NB4 (cell line): Measurements from ENCODE around the gene PHYHIPL.

ENCODE experiments used
- POLR2A ChIP-seq: IDR thresholded peaks from 2 replicates; pipeline ENCODE4 v1.6.1; 2011; ENCODE audit warnings: mild to moderate bottlenecking; ENCODE audit not compliant: insufficient read length; ENCODE audit errors: extremely low read depth
- TF ChIP-seq, protein P1 (sequence below): IDR thresholded peaks from one replicate; pipeline ENCODE4 v1.5.1; 2012; ENCODE audit warnings: low read depth, low read length

DNA sequence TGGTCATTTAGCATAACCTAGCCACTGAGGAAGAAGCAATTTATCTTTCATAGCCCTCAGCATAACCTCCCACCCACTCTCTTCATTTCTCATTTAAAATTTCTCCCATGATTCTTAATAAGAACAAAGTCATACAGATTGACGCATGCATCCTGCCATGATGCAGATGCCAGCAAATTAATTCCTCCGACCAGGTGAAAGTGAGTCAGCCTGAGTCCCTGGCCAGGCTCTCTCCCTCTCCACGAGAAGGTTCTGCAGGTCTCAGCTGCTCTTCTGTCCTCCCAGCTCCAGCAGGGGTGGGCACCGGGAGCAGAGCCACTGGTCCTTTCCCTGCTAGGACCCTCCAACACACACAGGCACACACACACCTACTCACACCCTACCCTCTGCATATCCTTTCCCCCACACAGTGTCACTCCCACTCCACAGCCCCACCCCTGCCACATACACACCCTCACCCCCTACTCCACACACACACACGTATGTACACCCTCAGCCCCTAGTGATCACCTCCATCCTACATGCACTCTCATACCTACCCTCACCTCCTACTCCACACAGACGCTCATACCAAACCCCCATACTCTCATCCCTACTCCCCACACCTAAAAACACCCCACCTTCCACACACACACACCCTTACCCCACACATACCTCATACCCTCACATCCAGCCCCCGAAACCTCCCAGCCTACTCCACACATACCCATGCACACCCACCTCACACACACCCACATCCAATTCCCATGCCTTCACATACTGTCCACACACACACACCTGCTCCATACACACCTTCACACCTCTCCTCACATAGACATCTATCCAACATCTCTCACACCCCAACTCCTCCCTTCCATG, 107.9 kb downstream of the PHYHIPL start:
- no peak for TF ChIP-seq POLR2A
- TF ChIP-seq, protein P1, sequence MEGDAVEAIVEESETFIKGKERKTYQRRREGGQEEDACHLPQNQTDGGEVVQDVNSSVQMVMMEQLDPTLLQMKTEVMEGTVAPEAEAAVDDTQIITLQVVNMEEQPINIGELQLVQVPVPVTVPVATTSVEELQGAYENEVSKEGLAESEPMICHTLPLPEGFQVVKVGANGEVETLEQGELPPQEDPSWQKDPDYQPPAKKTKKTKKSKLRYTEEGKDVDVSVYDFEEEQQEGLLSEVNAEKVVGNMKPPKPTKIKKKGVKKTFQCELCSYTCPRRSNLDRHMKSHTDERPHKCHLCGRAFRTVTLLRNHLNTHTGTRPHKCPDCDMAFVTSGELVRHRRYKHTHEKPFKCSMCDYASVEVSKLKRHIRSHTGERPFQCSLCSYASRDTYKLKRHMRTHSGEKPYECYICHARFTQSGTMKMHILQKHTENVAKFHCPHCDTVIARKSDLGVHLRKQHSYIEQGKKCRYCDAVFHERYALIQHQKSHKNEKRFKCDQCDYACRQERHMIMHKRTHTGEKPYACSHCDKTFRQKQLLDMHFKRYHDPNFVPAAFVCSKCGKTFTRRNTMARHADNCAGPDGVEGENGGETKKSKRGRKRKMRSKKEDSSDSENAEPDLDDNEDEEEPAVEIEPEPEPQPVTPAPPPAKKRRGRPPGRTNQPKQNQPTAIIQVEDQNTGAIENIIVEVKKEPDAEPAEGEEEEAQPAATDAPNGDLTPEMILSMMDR: no peak
